NT2/D1 (cell line): ENCODE data around the gene KHDRBS2.

Experiments
- DNase-seq: peaks from one replicate; pipeline ENCODE4 v3.0.0-alpha.2; 2011; ENCODE audit warnings: low read depth, low spot score
- H3K27me3 ChIP-seq: 2 replicates; pipeline ENCODE4 v1.6.0; 2011; ENCODE audit warnings: mild to moderate bottlenecking; ENCODE audit not compliant: insufficient read length, insufficient read depth
- H3K36me3 ChIP-seq: 2 replicates; pipeline ENCODE4 v1.6.1; 2011; ENCODE audit warnings: mild to moderate bottlenecking, low read length, mixed read lengths; ENCODE audit not compliant: insufficient read depth, insufficient read length
- H3K4me1 ChIP-seq: 2 replicates; pipeline ENCODE4 v1.5.1; 2011; ENCODE audit not compliant: insufficient read depth, insufficient read length
- H3K4me3 ChIP-seq: 2 replicates; pipeline ENCODE4 v1.5.1; 2011; ENCODE audit warnings: low read depth; ENCODE audit not compliant: insufficient read length
- H3K9ac ChIP-seq: 2 replicates; pipeline ENCODE4 v1.6.0; 2011; ENCODE audit warnings: low read depth; ENCODE audit not compliant: insufficient read length
- H3K9me3 ChIP-seq: 2 replicates; pipeline ENCODE4 v1.5.1; 2011; ENCODE audit warnings: mild to moderate bottlenecking, low read length; ENCODE audit not compliant: insufficient read depth
- SUZ12 ChIP-seq: IDR thresholded peaks from 2 replicates; pipeline ENCODE4 v1.6.1; 2011; ENCODE audit not compliant: insufficient read length, insufficient read depth; ENCODE audit errors: extremely low read depth
- YY1 ChIP-seq: IDR thresholded peaks from 2 replicates; pipeline ENCODE4 v1.6.1; 2011; ENCODE audit not compliant: insufficient read length, insufficient read depth
- ZNF274 ChIP-seq: IDR thresholded peaks from 2 replicates; pipeline ENCODE4 v1.6.1; 2011; ENCODE audit warnings: mild to moderate bottlenecking, low read depth, low read length

Gene KHDRBS2

DNA sequence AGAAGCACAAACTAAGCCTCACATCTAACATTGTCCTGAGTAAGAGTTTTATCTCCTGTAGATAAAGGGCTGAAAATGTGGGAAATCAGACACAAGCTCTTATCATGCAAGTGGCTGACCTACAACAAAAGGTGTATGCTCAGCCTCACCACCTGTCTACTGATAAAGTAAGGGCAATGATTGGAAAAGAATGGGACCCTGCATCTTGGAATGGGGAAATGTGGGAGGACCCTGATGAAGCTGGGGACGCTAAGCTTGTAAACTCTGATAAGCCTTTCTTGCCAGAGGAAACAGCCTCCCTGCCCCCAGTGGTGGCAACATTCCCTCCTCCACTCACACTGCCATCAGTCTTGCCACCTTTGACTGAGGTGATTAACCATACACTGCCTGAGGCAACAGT, 166.6 kb downstream of the KHDRBS2 start:
- H3K36me3 ChIP-seq, result no peaks in the 10 kb centered on the region

DNA sequence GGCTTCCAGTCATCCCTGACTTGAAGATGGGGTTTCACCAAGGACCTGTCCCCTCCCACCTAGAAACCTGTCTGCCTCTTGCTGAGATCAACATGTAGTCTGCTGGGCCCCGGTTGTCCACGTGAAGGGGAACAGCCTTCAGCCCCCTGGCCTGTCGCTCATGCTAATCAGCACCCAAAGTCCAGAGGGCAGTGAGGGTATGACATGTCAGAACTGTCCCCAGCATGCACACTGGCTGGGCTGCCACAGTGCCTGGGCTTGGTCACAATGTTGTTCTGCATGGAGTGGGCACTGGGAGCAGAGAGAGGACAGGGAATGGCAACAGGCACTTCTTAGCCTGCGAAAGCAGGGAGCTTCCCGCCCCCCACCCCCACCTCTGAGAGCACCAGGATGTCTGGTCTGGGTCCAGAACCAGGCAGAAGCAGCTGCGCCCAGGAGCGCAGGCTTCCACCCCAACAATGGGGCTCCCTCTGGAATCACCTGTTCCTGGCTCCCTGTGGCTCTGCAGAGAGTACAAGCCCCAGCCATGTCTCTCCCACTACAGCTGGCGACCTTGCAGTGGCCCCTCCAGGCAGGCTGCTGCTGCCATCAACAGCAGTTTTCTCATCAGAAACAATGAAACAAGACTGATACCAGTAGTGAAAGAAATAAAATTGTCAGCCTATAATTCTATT, 182.7 kb downstream of the KHDRBS2 start:
- no peak overlapping the region for H3K4me3 ChIP-seq
- H3K9me3 ChIP-seq, result no peaks in the 10 kb centered on the region; the same call in 1 of the 2 replicates
- DNase-seq, result no peak
- TF ChIP-seq SUZ12 (no peak), ZNF274 (no peak), YY1 (no peak)
- no peaks in the 10 kb centered on the region for H3K4me1 ChIP-seq
- H3K9ac ChIP-seq, result no peak overlapping the region
- no peaks in the 10 kb centered on the region for H3K27me3 ChIP-seq
- no peaks in the 10 kb centered on the region for H3K36me3 ChIP-seq

More for the DNA sequence above, 166.6 kb downstream of the KHDRBS2 start:
- TF ChIP-seq SUZ12 (no peak), YY1 (no peak), ZNF274 (no peak)
- DNase-seq, result no peak
- Histone ChIP-seq H3K9ac (no peak overlapping the region), H3K9me3 (no peaks in the 10 kb centered on the region), H3K4me1 (no peaks in the 10 kb centered on the region), H3K4me3 (no peak overlapping the region), H3K27me3 (no peaks in the 10 kb centered on the region)

DNA sequence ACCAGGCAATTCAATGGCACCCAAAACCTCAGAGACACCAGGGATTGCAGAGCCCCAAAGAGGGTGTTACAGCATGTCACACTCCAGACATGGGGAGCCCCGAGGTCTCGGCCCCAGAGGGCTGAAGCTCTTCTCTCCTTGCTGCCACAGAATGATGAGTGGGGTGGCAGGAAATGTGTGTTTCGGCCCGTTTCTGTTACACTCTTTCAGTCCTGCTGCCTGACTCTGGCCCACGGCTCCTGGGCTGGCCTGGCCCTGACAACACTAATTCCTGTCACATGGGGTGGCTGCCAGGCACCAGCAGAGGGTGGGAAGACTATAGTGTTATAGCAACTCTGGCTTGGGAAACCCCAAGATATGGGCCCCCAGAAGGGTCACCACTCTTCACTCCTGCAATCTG, 183.6 kb downstream of the KHDRBS2 start:
- no peak for TF ChIP-seq SUZ12
- no peak for TF ChIP-seq YY1
- TF ChIP-seq ZNF274, result no peak
- Histone ChIP-seq H3K27me3 (no peaks in the 10 kb centered on the region), H3K36me3 (no peaks in the 10 kb centered on the region), H3K4me3 (no peak overlapping the region), H3K9ac (no peak overlapping the region), H3K4me1 (no peaks in the 10 kb centered on the region), H3K9me3 (no peaks in the 10 kb centered on the region; the same call in 1 of the 2 replicates)
- DNase-seq, result no peak

DNA sequence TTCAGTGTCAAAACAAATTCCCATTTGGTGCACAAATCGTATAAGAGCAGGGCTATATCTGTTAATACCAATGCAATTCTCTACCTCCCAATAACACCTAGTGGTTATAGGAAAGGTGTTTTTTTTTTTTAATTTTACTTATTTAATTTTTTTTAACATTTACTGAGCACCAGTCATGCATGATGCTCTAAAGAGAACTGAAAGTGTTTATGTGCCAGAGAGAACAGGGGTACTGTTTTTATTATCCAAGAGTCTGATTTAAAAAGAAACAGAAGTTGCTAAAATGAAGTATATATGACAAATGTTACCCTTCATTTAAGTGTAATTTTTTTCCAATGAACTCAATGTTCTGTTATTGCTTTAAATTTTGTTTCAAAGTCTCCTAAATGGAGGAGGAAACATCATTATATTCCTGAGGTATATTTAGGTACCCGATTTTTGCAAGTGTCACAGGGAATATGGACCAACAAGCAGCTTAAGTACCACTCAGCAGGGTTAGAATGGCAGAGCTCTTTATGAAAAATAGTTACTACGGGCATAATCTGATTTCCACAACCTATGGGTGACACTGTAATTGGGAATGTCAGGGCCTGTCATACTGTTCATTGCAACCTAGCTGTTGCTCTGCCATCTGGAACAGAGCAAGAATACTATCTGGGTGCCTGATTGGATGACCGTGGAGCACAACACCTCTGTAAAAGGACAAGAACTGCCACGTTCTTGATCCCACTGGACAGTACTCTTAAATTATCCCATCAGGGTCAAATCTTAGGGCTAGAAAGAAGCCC, 195.4 kb downstream of the KHDRBS2 start:
- TF ChIP-seq ZNF274, result no peak
- no peak for TF ChIP-seq SUZ12
- TF ChIP-seq YY1, result no peak
- H3K36me3 ChIP-seq, result no peaks in the 10 kb centered on the region
- no peaks in the 10 kb centered on the region for H3K4me1 ChIP-seq
- no peaks in the 10 kb centered on the region for H3K27me3 ChIP-seq
- no peak overlapping the region for H3K4me3 ChIP-seq
- DNase-seq, result no peak
- H3K9ac ChIP-seq, result no peak overlapping the region
- H3K9me3 ChIP-seq, result no peaks in the 10 kb centered on the region

- no peaks in the 10 kb centered on the region for H3K9me3 ChIP-seq
- no peaks in the 10 kb centered on the region for H3K27me3 ChIP-seq
- TF ChIP-seq ZNF274 (no peak), YY1 (no peak), SUZ12 (no peak)
- no peak overlapping the region for H3K9ac ChIP-seq
- no peaks in the 10 kb centered on the region for H3K36me3 ChIP-seq
- H3K4me3 ChIP-seq, result no peak overlapping the region
- H3K4me1 ChIP-seq, result no peaks in the 10 kb centered on the region
- DNase-seq, result no peak
These were observed 196.2 kb downstream of the KHDRBS2 start for GRCh38 chr6:62089781-62090180.

DNA sequence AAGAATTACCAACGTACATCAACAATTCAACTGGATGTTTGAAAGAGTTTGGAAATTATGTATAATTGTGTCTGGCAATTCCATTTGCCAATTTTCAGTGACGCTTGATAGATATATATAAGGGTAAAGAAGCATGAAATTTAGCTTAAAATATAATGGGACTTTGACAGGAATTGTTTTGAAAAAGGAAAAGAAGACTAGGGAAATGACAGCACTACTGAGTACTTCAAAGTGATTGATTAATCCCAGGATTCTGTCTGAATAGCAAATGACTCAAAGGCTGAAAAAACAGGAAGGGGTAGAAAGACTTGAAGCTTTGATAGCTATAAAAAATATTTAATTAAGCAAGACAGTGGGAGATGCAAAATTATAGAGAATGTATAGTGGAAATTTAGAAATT, 200.0 kb downstream of the KHDRBS2 start:
- Histone ChIP-seq H3K27me3 (no peaks in the 10 kb centered on the region), H3K4me1 (no peaks in the 10 kb centered on the region), H3K9ac (no peak overlapping the region), H3K9me3 (no peaks in the 10 kb centered on the region), H3K36me3 (no peaks in the 10 kb centered on the region), H3K4me3 (no peak overlapping the region)
- TF ChIP-seq SUZ12, result no peak
- TF ChIP-seq YY1, result no peak
- no peak for TF ChIP-seq ZNF274
- no peak for DNase-seq

GRCh38 chr6:62075869-62076268, 210.2 kb downstream of the KHDRBS2 start:
- no peak for DNase-seq
- Histone ChIP-seq H3K9ac (no peak overlapping the region), H3K27me3 (no peaks in the 10 kb centered on the region), H3K4me3 (no peak overlapping the region), H3K9me3 (no peaks in the 10 kb centered on the region), H3K4me1 (no peaks in the 10 kb centered on the region), H3K36me3 (no peaks in the 10 kb centered on the region)
- TF ChIP-seq SUZ12, result no peak
- no peak for TF ChIP-seq YY1
- no peak for TF ChIP-seq ZNF274
